Activated CD4-positive, CD25-positive, alpha-beta regulatory T cell treated with anti-CD3 and anti-CD28 coated beads, Interleukin-2, amount 50 U/mL, for 16 hours (primary cell): ENCODE measurements around the gene MZT2A.
"Not testable (repeated sequence)": the region's sequence is repeated elsewhere in the genome, so short reads cannot be mapped to it uniquely, and the experiment has no call there.

ENCODE experiments used
- DNase-seq: peaks from one replicate; pipeline ENCODE4 v3.0.0-alpha.2; 2020; ENCODE audit warnings: low read depth, low spot score

The MZT2A gene

DNA sequence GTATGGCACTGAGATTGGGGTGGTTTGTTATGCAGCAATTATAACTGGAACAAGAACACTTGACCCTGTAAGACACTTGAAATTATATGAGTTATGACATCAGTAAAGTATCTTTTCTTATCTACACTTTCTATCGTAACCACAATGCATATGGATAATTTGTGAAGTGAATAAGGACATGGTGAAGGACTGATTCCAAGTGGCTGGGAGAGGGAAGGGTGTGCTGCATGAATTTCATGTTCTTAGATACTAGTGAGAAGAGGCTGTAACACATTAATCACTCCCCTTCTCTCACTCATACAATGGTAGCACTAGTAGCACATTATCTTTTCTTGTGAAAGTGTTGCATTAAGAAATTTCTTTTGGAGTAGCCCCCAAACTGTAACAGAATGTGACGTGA is 37.3 kb downstream of the MZT2A start:
- DNase-seq, result not testable (repeated sequence)

DNA sequence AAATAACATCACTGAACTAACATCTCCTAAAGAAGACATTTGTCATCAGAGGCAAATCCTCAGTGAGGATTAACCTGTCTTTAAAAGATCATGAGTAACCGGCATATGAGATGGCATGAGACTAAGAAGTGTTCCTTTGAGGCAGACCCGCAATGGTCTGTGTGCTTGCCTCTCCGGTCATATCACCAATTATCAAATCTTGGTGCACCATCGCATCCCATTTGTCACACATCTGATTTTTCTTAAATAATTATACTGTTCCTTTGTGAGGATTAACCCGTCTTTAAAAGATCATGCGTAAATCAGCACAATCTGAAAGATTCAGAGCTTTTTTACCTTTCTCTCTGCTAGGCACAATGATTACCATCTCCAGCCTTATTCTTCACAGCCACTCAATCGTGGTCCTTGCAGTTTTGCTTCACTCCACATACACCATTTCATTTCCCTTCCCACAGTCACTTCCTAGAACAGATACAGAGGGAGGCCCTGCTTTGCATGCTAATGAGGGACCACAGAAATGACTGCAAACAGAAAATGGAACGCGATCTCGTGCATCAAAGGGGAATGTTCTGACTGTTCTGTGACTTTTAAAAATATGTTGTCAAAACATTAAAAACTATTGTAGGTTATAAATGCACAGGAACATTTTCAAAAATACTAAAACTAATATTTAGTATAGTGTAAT is 40.8 kb downstream of the MZT2A start:
- DNase-seq, result not testable (repeated sequence)

DNA sequence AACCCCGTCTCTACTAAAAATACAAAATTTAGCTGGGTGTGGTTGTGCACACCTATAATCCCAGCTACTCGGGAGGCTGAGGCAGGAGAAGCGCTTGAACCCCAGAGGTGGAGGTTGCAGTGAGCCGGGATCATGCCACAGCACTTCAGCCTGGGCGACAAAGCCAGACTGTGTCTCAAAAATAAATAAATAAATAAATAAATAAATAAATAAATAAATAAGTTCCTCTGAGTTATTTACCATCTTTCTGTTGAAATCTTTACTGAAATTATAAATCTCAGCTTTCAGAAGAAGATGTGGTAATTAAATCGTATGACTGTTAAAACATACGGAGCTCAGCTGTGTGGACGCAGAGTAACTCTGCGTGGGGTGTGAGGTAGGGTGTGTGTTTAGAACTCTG is 44.2 kb downstream of the MZT2A start:
- DNase-seq, result not testable (repeated sequence)

DNA sequence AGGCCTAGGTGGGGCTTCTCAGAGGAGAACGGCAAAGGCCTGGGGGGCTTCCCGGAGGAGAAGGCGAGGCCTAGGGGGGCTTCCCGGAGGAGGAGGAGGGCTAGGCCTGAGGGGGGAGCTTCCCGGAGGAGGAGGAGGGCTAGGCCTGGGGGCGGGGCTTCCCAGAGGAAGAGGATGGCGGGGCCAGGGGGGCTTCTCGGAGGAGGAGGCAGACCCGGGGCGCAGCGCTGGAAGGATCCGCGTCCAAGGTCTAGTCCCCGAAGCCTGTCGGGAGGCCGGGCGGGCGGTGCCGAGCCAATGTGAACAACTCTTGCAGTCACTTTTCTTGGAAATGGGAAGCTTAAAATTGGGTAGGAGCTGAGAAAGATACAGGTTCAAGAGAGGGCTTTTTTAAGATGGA is 46.3 kb downstream of the MZT2A start:
- DNase-seq, result no peak

DNA sequence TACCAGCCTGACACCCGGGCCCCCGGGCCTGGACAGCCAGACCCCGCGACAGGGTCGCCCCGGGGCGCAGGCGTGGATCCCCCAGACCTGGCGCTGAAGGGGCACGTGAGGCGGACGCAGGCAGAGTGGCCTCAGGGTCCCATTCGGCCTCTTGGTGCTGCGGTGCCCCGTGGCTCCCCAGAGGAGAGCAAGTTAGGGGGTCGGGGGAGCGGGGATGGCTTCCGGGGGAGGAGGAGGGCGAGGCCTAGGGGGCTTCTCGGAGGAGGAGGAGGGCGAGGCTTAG is 46.7 kb downstream of the MZT2A start:
- DNase-seq, result not testable (repeated sequence)

DNA sequence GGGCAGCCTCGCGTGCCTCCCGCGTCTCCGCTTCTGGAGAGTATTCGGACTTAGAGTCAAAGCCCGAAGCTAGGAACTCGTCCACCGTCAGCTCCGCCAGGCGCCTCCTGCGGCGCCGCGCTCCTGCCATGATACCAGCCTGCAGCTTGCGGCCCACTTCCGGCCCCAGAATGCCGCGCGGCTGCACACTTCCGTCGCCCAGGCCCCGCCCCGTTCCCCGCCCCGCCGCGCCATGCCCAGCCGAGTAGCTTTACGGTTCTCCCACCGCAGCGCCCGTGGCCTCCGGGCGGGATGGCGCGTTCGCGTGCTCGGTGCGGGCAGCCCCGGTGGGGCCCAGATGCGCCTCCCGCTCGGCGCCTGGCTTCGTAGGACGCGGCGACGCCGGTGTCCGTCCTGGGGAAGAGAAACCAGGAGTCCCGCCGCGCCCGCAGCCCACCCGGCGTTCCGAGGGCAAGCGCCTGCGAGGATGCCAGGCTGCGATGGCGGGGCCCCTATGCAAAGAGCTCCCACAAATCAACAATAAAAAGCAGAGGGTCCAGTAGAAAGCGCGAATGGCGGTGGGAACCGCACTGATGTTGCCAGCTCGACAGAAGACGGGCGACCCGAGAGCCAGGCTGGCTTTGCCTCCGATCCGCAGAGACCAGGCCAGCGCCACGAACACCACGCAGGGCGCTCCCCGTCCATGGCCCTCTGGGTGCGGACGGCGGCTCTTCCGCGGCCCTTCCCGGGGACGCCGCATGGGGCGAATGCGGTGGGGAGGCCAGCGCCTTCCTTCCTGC is 47.3 kb downstream of the MZT2A start:
- DNase-seq, result not testable (repeated sequence)

DNA sequence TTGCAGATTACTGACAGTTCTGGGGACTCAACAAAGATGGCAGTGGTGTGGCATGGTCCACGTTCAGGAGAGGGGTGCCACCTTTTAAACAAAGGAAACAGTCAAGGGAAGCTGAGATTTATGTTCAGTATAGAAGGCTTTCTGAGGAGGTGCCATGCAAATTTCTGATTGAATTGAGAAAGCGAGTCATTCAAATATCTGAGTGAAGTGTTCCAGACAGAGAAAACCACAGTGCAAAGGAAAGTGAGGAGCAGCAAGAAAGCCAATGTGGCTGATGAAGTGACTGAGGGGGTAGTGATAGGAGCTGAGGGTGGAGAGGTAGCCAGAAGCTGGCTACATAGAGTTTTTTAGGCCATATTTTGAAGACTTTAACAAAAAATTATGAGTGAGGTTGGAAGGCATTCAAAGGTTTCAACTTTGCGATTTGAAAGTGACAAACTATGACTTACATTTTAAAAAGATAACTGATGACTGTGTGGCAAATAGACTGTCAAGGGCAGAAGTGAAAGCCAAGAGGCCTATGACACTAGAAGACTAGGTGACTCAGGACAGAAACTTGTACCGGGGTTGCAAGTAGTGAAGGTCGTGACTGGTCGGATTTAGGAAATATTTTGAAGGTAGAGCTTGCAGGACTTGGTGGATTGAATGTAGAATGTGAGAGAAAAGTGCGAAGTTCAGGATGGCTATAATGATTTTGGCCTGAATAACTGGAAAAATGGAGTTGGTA is 51.3 kb downstream of the MZT2A start:
- not testable (repeated sequence) for DNase-seq
